Stimulated activated CD4-positive, alpha-beta T cell treated with anti-CD3 and anti-CD28 coated beads, Interleukin-2, amount 100 ng/mL, for 24 hours (primary cell): ENCODE results near the gene GJB5.
A peak's percentile ranks its signal among the peaks of the same experiment; 100 is the strongest.
"Not testable (repeated sequence)": the region's sequence is repeated elsewhere in the genome, so short reads cannot be mapped to it uniquely, and the experiment has no call there.

Experiments used
- DNase-seq, 2 donors: peaks; one replicate each; pipeline ENCODE4 v3.0.0-alpha.2; 2020

GJB5 gene

DNA sequence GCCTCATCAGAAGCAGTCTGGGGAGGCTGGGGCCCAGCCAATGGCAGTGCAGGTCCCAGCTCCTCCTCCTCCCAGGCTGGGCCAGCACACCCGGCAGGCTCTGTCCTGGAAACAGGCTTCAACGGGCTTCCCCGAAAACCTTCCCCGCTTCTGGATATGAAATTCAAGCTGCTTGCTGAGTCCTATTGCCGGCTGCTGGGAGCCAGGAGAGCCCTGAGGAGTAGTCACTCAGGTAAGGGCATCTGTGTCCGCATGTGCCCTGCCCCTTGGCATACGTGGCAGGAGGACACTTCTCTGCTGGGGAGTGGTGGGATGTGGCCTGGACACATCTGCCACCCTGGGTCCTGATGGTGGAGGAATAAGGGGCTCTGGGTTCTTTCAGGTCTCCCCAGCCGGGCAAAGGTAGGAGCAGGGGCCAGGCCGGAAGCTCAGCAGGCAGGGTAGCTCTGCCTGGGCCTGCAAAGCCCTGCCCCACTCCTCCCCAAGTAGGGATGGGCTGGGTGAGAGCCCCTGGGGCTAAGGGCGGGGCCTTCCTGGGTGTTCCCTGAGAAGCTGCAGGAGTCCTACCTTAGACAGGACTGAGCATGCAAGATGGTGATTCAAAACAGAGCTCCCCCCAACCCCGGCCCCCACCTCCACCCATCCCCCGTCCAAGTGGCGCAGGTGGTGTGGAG, at the start of gene GJB5:
GJB5 (plus strand) TSS at position 84 of the 674 bp plus-strand sequence. CDS start 2,284 bp downstream, outside the sequence.
- DNase-seq: no peak

GRCh38 chr1:34705077-34705476, 49.8 kb upstream of the GJB5 start:
- no peak for DNase-seq

DNA sequence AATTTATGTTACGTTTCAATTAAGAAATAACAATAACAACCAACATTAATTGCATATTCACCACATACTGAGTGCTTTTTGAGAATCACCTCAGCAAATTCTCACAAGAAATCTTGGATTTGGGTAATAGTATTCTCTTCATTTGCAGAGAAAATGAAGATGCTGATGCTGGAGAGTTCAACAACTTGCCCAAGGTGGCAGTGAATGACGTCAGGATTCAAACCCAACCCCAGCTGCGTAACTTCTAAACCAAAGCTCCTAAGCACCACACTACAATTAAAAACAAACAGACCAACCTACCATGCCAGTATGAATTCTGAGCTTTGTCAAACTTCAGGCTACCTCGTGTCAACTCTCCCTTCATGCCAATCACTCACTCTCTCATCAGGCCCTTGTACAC, 46.7 kb upstream of the GJB5 start:
- DNase-seq: no peak

DNA sequence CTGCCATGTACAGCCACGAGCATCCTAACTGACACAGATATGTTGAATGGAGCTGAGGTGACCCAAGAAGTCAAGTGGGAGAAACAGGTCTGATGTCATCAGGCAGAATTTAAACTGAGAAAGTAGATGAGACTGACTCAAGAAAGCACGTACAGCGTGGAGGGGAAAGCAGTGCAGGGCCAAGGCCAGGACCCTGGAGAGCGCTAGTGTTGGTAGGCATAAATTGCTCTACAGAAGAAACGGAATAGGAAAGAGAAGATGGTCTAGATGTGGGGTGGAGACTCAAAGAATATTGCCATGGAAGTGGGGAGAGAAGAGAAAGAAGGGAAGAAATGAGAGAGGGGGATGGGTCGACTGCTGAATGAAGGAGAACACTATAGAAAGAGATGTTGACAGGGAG, 45.3 kb upstream of the GJB5 start:
- no peak for DNase-seq

GRCh38 chr1:34710812-34711211, 44.0 kb upstream of the GJB5 start:
- no peak for DNase-seq

DNA sequence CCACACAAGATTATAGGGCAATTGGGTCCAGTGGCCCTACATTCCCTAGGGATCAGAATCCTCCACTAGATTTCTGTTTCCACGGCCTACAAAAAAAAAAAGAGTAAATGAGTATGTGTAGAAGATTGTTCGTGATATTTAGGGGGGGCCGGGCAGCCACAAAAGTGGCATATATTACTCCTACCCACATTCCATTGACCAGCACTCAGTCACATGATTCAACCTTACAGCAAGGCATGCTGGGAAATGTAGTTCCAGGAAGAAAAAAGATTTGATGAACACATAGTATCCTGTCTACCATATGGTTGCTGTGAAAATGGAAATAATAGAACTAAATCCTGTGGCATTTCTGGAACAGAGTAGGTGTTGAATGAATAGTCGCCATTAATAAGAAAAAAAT, 43.4 kb upstream of the GJB5 start:
- no peak for DNase-seq

DNA sequence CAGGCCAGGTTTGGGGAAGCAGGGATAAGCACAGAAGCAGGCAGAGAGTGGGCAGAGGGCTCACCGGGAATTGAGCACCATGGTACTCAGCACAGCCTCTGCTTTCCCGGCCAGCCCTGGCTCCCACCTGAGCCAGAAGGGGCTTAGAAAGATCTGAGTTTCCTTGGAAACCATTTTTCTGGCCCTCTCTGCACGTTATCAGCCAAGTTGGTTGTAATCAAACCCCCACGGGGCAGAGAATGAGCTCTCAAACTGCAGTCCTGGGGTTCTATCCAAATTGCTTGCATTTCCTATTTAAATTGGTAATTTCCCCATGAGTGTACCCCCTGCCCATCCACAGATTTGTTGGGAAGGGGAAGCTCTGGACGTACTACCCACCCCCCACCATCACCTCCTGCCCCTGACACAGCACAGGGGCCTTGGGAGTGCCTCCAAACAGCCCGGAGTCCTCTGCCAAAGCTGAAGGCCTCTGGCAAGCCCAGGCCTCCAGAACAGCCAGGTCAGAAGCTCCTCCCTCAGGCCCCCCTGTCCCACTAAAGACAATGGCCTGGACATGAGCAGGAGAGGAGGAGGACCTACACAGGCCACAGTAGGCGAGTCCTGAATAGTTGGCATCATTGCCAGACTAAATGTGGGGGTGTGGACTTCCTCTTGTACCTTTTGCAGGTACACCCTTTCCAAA, 42.7 kb upstream of the GJB5 start:
- DNase-seq: no peak

- no peak for DNase-seq
Measured at GRCh38 chr1:34713443-34713842, 41.4 kb upstream of the GJB5 start.

- DNase-seq: no peak
Measured at GRCh38 chr1:34714386-34714785, 40.5 kb upstream of the GJB5 start.

GRCh38 chr1:34715139-34715538, 39.7 kb upstream of the GJB5 start:
- DNase-seq: no peak

DNA sequence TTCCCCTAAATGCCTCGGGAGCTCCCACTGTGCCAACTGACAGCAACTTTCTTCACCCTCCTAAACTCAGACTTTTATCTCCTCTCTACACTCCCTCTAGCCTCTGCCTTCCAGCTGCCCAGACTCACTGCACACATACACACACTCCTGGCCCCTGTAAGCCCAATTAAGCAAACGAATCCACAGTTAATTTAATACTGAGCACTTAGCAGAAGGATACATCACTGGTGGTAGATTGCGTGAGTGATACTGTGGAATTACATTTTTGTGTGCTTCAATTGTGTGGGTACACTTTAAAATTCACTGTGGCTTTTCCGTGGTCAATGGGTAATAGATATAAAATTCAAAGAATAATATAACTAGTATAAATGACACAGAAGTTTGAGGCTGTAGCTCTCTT, 33.6 kb upstream of the GJB5 start:
- DNase-seq: no peak

DNA sequence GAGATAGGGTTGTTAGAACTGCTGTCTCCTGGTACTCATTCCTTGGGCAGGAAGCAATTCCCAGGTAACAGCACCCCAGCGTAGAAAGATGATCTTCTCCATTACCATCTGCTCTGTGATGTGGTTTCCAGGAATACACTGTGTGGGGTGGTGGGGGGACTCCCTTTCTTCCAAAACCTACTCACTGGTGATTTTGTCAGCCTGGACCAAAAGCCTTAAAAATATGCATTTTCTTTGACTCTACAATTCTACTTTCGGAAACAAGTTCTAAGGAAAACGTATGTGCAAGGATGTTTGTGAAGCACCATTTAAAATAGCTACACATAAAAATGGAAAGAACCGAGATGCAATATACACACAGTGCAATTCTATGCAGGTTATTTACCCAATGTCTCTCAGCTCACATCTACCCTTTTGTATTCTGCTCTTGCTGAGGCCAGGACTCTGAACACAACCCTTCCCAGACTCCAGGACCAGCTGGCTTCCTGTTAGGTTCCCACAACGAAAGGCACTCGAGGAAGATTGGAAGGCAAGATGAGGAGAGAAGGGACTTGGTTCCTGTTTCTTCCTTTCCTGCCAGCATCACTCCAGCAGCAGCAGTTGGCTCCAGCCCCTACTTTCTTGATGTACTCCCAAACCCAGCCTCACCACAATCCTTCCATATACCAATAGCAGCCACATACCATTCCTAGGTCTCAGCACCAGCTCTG, 33.0 kb upstream of the GJB5 start:
- DNase-seq: no peak

DNA sequence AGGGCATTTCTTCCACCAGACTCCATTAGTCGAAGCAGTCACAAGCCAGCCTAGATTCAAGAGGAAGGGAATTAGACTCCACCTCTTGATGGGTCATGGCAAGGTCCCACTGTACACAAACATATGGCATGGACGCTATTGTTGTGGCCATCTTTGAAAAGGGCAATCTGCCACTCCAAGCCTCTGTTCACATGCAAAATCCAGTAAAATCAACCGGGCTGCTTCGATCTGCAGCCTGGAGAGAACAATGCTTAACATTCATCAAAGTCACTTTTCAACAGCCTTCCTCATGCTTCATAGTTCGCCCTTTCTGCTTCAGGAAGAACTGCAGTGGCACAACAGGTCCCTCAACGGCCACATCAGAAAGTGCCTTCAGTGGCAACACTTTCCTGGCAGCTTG, 28.0 kb upstream of the GJB5 start:
- no peak for DNase-seq

GRCh38 chr1:34730485-34730884, 24.4 kb upstream of the GJB5 start:
- no peak for DNase-seq

GRCh38 chr1:34732831-34733230, 22.0 kb upstream of the GJB5 start:
- DNase-seq: not testable (repeated sequence)

DNA sequence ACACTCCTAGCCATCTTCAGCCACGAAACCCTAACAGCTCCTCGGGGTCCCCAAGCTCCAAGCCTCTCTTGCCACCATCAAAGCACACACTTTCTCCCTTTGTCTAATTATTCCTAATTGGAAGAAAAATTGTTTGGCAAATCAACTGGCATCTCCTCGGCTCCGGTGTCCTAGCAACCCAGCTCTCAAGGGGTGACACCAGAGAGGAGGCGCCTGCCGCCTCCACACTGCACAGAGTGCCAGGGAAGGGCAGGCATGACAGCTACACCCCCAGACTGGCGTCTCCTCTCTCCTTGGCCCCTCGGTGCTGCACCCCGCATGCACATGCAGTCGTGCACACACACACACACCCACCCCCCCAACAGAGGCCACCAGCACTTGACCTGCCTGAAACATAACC, 18.2 kb upstream of the GJB5 start:
- DNase-seq: no peak

DNA sequence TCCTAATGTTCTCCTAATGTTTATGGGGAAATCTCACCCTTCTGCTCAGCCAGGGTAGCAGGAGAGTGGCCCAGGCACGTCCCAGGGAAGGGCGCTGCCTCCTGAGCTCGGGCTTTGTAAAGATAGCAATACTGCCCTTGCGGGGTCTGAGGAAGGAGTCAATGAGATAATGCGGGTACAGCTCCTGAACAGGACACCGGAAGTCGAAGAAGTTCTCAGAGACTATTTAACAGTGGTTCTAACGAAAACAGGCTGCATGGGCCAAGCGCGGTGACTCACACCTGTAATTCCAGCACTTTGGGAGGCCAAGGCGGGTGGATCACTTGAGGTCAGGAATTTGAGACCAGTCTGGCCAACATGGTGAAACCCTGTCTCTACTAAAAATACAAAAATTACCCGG, 17.6 kb upstream of the GJB5 start:
- not testable (repeated sequence) for DNase-seq

GRCh38 chr1:34739613-34740012, 15.2 kb upstream of the GJB5 start:
- no peak for DNase-seq

- DNase-seq: no peak
Measured at GRCh38 chr1:34740161-34740868, 14.5 kb upstream of the GJB5 start.

GRCh38 chr1:34742667-34743270, 12.1 kb upstream of the GJB5 start:
- peak; percentile 85 to 91 for DNase-seq

- no peak for DNase-seq
Measured at GRCh38 chr1:34743775-34744174, 11.1 kb upstream of the GJB5 start.

GRCh38 chr1:34744851-34745250, 10.0 kb upstream of the GJB5 start:
- DNase-seq: no peak

DNA sequence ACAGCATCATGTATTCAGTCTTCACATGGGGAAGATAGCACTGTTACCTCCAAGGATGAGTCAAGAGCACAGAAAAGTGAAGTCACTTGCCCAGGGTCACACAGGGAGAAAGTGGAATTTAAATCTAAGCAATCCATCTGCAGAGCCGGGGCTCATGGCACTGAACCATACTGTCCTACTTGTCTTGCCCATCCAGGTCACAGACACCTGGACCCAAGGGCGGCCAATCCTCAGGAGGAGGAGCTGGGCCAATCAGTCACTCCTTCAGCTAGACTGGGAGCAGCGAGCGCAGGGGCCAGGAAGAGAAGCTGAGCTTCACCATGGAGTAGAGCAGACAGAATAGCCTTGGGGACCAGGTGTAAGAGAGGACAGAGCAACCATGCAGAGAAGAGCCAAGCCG, 9.2 kb upstream of the GJB5 start:
- no peak for DNase-seq
